Panc1 (cell line): ENCODE results near the gene GABRG3. TPM values are rescaled to one million over a fixed set of nuclear protein-coding genes. Genes with fewer than 3 reads are reported as not detected.

Experiments
- ATAC-seq: fragments of 200-7000 bp; cut with Tn5 transposase; 2 replicates; pipeline ENCODE4 v1.9.1; 2020; ENCODE audit warnings: mild to moderate bottlenecking, moderate library complexity
- BruUV-seq: library from RNA; stranded (reverse); fragments of 400-500 nt; replicated peaks from 2 replicates; lab custom pipeline; 2021; lab: Mats Ljungman, UMichigan
- CTCF ChIA-PET: fragments of 300-600 bp; sonication (Branson Sonifier 250); formaldehyde crosslinking; loops from one replicate; lab custom pipeline; 2022; ENCODE audit warnings: antibody characterized with exemption; lab: Charles Lee
- POLR2A ChIA-PET: fragments of 300-600 bp; sonication (Branson Sonifier 250); formaldehyde crosslinking; loops from one replicate; lab custom pipeline; 2022; ENCODE audit warnings: antibody characterized with exemption; lab: Charles Lee
- DNase-seq: peaks from one replicate; pipeline ENCODE4 v3.0.0-alpha.2; 2010; ENCODE audit warnings: low read depth, low spot score
- H3K27ac ChIP-seq: 2 replicates; pipeline ENCODE4 v1.5.1; 2011; ENCODE audit warnings: mild to moderate bottlenecking, low read length, inconsistent platforms
- H3K27me3 ChIP-seq: fragments of 200-500 bp; sonication (Bioruptor generic); 2 replicates; pipeline ENCODE4 v1.6.0; 2014; ENCODE audit warnings: low read length, inconsistent platforms; ENCODE audit not compliant: control insufficient read depth, insufficient read depth
- H3K36me3 ChIP-seq: fragments of 200-500 bp; sonication (Bioruptor generic); 2 replicates; pipeline ENCODE4 v1.5.1; 2014; ENCODE audit warnings: inconsistent platforms, mild to moderate bottlenecking, low read length, moderate library complexity; ENCODE audit not compliant: control insufficient read depth, insufficient read depth
- H3K4me1 ChIP-seq: 2 replicates; pipeline ENCODE4 v1.5.1; 2011; ENCODE audit warnings: inconsistent platforms, mild to moderate bottlenecking, low read length, moderate library complexity; ENCODE audit not compliant: control insufficient read depth, insufficient read depth
- H3K4me3 ChIP-seq, 2 experiments: 2 replicates each; pipeline ENCODE4 v1.5.1; 2011 to 2012; ENCODE audit warnings: low read depth in 2 of 2, low read length in 2 of 2, mild to moderate bottlenecking in 2 of 2, inconsistent platforms in 1 of 2, moderate library complexity in 1 of 2
- H3K9me3 ChIP-seq: fragments of 200-500 bp; sonication (Bioruptor generic); 2 replicates; pipeline ENCODE4 v1.5.1; 2014; ENCODE audit warnings: low read depth, mild to moderate bottlenecking, inconsistent platforms, low read length, moderate library complexity; ENCODE audit not compliant: control insufficient read depth, insufficient read depth
- CTCF ChIP-seq: fragments of 450-650 bp; IDR thresholded peaks from 2 replicates; pipeline ENCODE4 v1.5.1; 2017; ENCODE audit warnings: mild to moderate bottlenecking
- POLR2AphosphoS5 ChIP-seq: IDR thresholded peaks from 2 replicates; pipeline ENCODE4 v1.6.1; 2012; ENCODE audit warnings: mild to moderate bottlenecking, low read depth, low read length, moderate library complexity
- REST ChIP-seq, 2 experiments: IDR thresholded peaks; 2 replicates each; pipeline ENCODE4 v1.6.1; 2011 to 2012; ENCODE audit warnings: low read depth in 2 of 2, control low read depth in 1 of 2, low read length in 1 of 2, mild to moderate bottlenecking in 1 of 2, moderate library complexity in 1 of 2; ENCODE audit not compliant: insufficient read depth in 1 of 2
- SIN3A ChIP-seq: IDR thresholded peaks from 2 replicates; pipeline ENCODE4 v1.6.1; 2012; ENCODE audit warnings: low read depth, mild to moderate bottlenecking, low read length, moderate library complexity, borderline replicate concordance; ENCODE audit not compliant: insufficient read depth
- TCF7L2 ChIP-seq: IDR thresholded peaks from 2 replicates; pipeline ENCODE4 v1.6.1; 2011; ENCODE audit warnings: mild to moderate bottlenecking, low read depth, low read length, inconsistent platforms
- in situ Hi-C: cut with HindIII; loops from 2 replicates; pipeline ENCODE4 v1.10.0; 2016; ENCODE audit warnings: low sequenced_read_pairs, low pct_unique_long_range_greater_than_20kb
- intact Hi-C: fragments of 100-400 bp; cut with micrococcal nuclease; formaldehyde crosslinking; loops from one replicate; pipeline ENCODE4 v1.10.0; 2022; ENCODE audit not compliant: unreplicated experiment
- total RNA-seq: library from RNA; stranded (reverse); gene quantifications from one replicate; pipeline ENCODE4 v1.2.1, GENCODE V29; 2021; ENCODE audit not compliant: unreplicated experiment

Gene GABRG3
- total RNA-seq, 1 experiment from 2014 or later: not detected

- in situ Hi-C loops: no loop called here
- ChIA-PET POLR2A (no interaction called here), CTCF (no interaction called here)
- intact Hi-C loops: no loop called here
- no peak for TF ChIP-seq SIN3A
- TF ChIP-seq POLR2AphosphoS5: no peak
- no peak for TF ChIP-seq TCF7L2
- TF ChIP-seq REST (IDR thresholded peaks at IDR 0.05; ENCODE audit: insufficient read depth in 1 of 2, low read depth in 2 of 2, low read length in 1 of 2): no peak
- TF ChIP-seq CTCF: no peak
- Histone ChIP-seq H3K4me1 (no peaks in the 10 kb centered on the region), H3K27me3 (no peaks in the 10 kb centered on the region), H3K27ac (no peak overlapping the region), H3K36me3 (no peaks in the 10 kb centered on the region), H3K4me3 (no peak overlapping the region), H3K9me3 (no peaks in the 10 kb centered on the region)
- ATAC-seq: no peak
- DNase-seq: no peak
- no TSS peak for BruUV-seq
Observed at GRCh38 chr15:27250223-27250622, 279.2 kb downstream of the GABRG3 start.

GRCh38 chr15:27254055-27254454 is 283.1 kb downstream of the GABRG3 start:
- Histone ChIP-seq H3K9me3 (no peaks in the 10 kb centered on the region), H3K4me1 (no peaks in the 10 kb centered on the region), H3K27me3 (no peaks in the 10 kb centered on the region), H3K36me3 (no peaks in the 10 kb centered on the region), H3K27ac (no peak overlapping the region), H3K4me3 (no peak overlapping the region)
- in situ Hi-C loops: no loop called here
- TF ChIP-seq CTCF (no peak), POLR2AphosphoS5 (no peak), SIN3A (no peak)
- ChIA-PET POLR2A (no interaction called here), CTCF (no interaction called here)
- DNase-seq (no peak), ATAC-seq (no peak)
- intact Hi-C loops: no loop called here
- no TSS peak for BruUV-seq
